K562 (cell line): ENCODE data around the gene RSPH1. TPM values are rescaled to one million over a fixed set of nuclear protein-coding genes. Genes with fewer than 3 reads are reported as not detected.

ENCODE experiments used
- CBX8 ChIP-seq: fragments of 200-600 bp; sonication (generic); IDR thresholded peaks from 2 replicates; pipeline ENCODE4 v1.6.1; 2012; ENCODE audit warnings: borderline replicate concordance, mixed run types, low read depth, mild to moderate bottlenecking, moderate library complexity, mixed read lengths, low read length, control low read depth, inconsistent platforms; ENCODE audit not compliant: poor library complexity, severe bottlenecking; ENCODE audit errors: extremely low read depth
- ETS2 ChIP-seq: IDR thresholded peaks from 2 replicates; pipeline ENCODE4 v1.6.1; 2016; ENCODE audit warnings: borderline replicate concordance, missing genetic modification characterization, mild to moderate bottlenecking, moderate library complexity, missing compliant biosample characterization; ENCODE audit not compliant: poor library complexity, severe bottlenecking
- HDAC8 ChIP-seq: fragments of 450-650 bp; IDR thresholded peaks from 2 replicates; pipeline ENCODE4 v1.6.1; 2016; ENCODE audit warnings: mild to moderate bottlenecking, missing genetic modification characterization, moderate library complexity, missing compliant biosample characterization
- ILF3 ChIP-seq: fragments of 450-650 bp; IDR thresholded peaks from 2 replicates; pipeline ENCODE4 v1.6.1; 2018; ENCODE audit warnings: antibody characterized with exemption, mild to moderate bottlenecking, moderate library complexity, borderline replicate concordance
- MAFF ChIP-seq: IDR thresholded peaks from 2 replicates; pipeline ENCODE4 v1.6.1; 2012; ENCODE audit warnings: low read length, improper control_type of control experiment
- MAFG ChIP-seq: fragments of 450-650 bp; conservative IDR thresholded peaks from 2 replicates; pipeline ENCODE4 v1.6.1; 2016; ENCODE audit warnings: missing genetic modification characterization, missing compliant biosample characterization
- MYBL2 ChIP-seq, 2 experiments: fragments of 450-650 bp in 1 of 2; sonication (generic) in 1 of 2; formaldehyde crosslinking in 1 of 2; IDR thresholded peaks; 2 replicates each; pipeline versions ENCODE4 v1.6.1 to v1.8.1; 2017 to 2022; ENCODE audit warnings: borderline replicate concordance in 1 of 2, inconsistent platforms in 1 of 2, low read depth in 1 of 2, mild to moderate bottlenecking in 1 of 2, missing genetic modification reagents in 1 of 2, moderate library complexity in 1 of 2
- POLR3A ChIP-seq: IDR thresholded peaks from 2 replicates; pipeline ENCODE4 v1.6.1; 2011; ENCODE audit warnings: borderline replicate concordance, mild to moderate bottlenecking, moderate library complexity; ENCODE audit not compliant: insufficient read length, insufficient read depth; ENCODE audit errors: extremely low read depth
- SAP30 ChIP-seq: fragments of 200-600 bp; sonication (generic); IDR thresholded peaks from 2 replicates; pipeline ENCODE4 v1.6.1; 2012; ENCODE audit warnings: borderline replicate concordance, low read depth, mild to moderate bottlenecking, moderate library complexity, low read length, control low read depth, inconsistent platforms; ENCODE audit not compliant: insufficient read depth, poor library complexity, severe bottlenecking
- SMARCE1 ChIP-seq: fragments of 450-650 bp; IDR thresholded peaks from 2 replicates; pipeline ENCODE4 v1.7.1; 2016; ENCODE audit warnings: mild to moderate bottlenecking
- XRCC5 ChIP-seq: fragments of 200-400 bp; formaldehyde crosslinking; IDR thresholded peaks from 2 replicates; pipeline ENCODE4 v1.6.1; 2017; ENCODE audit warnings: low read depth, mild to moderate bottlenecking, low read length
- ZFPM2 ChIP-seq: fragments of 250-450 bp; sonication (Bioruptor Pico); IDR thresholded peaks from 2 replicates; pipeline ENCODE4 v1.5.1; 2022; ENCODE audit warnings: mild to moderate bottlenecking
- ZNF23 ChIP-seq: fragments of 250-450 bp; sonication (Bioruptor Pico); IDR thresholded peaks from 2 replicates; pipeline ENCODE4 v1.4.0; 2020; ENCODE audit warnings: mild to moderate bottlenecking
- ZNF431 ChIP-seq: sonication (generic); formaldehyde crosslinking; IDR thresholded peaks from 2 replicates; pipeline ENCODE4 v1.8.0; 2022; ENCODE audit warnings: mild to moderate bottlenecking, missing genetic modification reagents
- ZNF644 ChIP-seq: fragments of 200-800 bp; sonication (Bioruptor generic); IDR thresholded peaks from 2 replicates; pipeline ENCODE4 v1.6.1; 2016; ENCODE audit warnings: low read depth, missing genetic modification characterization, missing compliant biosample characterization
- ZNF830 ChIP-seq: fragments of 250-450 bp; sonication (Bioruptor Pico); IDR thresholded peaks from 2 replicates; pipeline ENCODE4 v1.5.0; 2021; ENCODE audit warnings: mild to moderate bottlenecking
- polyA plus RNA-seq, 8 experiments: library from polyadenylated mRNA; depleted of rRNA in 4 of 8; stranded (reverse) in 5 of 8; unstranded in 3 of 8; fragments of >200 nt; fragmentation: Nextera tagmentation in 2 of 8; fragmentation: Illumina TruSeq in 1 of 8; extraction: Ambion mirVana in 2 of 8; extraction: Trizol in 1 of 8; gene quantifications; 2 replicates each; pipeline versions ENCODE4 v1.2.1 to v1.2.3, GENCODE V29; 2011 to 2014; ENCODE audit warnings: inconsistent platforms in 1 of 8, missing spikeins in 1 of 8
- total RNA-seq, 7 experiments: library from RNA; depleted of rRNA in 6 of 7; stranded (reverse); fragments of >200 nt in 6 of 7; fragmentation: Illumina TruSeq in 2 of 7; extraction: Trizol in 2 of 7; gene quantifications; 2 replicates each; pipeline versions ENCODE4 v1.2.1 to v1.2.3, GENCODE V29; 2011 to 2021; ENCODE audit warnings: low replicate concordance in 1 of 7
- TF ChIP-seq, protein P1 (sequence below): fragments of 250-450 bp; sonication (Bioruptor Pico); IDR thresholded peaks from 2 replicates; pipeline ENCODE4 v1.4.0; 2020; ENCODE audit warnings: mild to moderate bottlenecking, moderate library complexity
- TF ChIP-seq, protein P2 (sequence below): fragments of 450-650 bp; formaldehyde crosslinking; IDR thresholded peaks from 2 replicates; pipeline ENCODE4 v1.4.0; 2020; ENCODE audit warnings: mild to moderate bottlenecking, moderate library complexity
- TF ChIP-seq, protein P3 (sequence below): fragments of 450-650 bp; IDR thresholded peaks from 2 replicates; pipeline ENCODE4 v1.7.1; 2018; ENCODE audit warnings: mild to moderate bottlenecking, low read depth; ENCODE audit not compliant: partially characterized antibody

RSPH1 gene
- total and polyA plus RNA-seq, 9 of the 15 experiments (the other 6 are each of a cell fraction or from before 2014, with no cell fraction given) = 0.17 TPM; not detected in 8

DNA sequence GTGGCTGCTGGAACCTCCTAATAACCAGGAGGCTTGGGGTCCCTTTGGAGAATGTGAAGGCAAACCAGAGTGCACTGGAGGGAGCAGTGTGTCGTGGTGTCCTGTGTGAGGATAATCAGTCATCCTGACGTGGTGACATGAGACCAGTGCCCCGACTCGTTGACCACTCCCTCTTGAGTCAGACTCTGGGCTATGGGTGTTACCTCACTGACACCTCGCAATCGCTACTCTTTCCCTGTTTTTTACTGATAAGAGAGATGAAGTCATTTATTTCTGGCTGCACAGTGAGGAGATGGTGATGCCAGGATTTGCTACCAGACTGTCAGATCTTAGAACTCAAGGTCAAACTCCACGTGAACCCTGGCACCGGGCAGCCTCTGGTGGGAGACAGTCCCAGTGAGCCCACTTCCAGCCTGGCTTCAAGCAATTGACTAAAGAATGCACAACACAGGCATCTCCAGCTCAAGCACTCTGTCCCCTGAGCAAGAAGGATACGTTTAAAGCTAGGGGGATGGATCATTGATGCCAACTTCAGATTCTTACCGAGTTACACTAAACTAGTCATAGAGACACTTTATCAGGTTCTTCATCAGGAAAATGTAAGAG is 62.0 kb downstream of the RSPH1 start (continued):
- TF ChIP-seq, protein P1, sequence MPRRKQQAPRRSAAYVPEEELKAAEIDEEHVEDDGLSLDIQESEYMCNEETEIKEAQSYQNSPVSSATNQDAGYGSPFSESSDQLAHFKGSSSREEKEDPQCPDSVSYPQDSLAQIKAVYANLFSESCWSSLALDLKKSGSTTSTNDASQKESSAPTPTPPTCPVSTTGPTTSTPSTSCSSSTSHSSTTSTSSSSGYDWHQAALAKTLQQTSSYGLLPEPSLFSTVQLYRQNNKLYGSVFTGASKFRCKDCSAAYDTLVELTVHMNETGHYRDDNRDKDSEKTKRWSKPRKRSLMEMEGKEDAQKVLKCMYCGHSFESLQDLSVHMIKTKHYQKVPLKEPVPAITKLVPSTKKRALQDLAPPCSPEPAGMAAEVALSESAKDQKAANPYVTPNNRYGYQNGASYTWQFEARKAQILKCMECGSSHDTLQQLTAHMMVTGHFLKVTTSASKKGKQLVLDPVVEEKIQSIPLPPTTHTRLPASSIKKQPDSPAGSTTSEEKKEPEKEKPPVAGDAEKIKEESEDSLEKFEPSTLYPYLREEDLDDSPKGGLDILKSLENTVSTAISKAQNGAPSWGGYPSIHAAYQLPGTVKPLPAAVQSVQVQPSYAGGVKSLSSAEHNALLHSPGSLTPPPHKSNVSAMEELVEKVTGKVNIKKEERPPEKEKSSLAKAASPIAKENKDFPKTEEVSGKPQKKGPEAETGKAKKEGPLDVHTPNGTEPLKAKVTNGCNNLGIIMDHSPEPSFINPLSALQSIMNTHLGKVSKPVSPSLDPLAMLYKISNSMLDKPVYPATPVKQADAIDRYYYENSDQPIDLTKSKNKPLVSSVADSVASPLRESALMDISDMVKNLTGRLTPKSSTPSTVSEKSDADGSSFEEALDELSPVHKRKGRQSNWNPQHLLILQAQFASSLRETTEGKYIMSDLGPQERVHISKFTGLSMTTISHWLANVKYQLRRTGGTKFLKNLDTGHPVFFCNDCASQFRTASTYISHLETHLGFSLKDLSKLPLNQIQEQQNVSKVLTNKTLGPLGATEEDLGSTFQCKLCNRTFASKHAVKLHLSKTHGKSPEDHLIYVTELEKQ (CRISPR knock-in tag) = no peak
- no peak for TF ChIP-seq ZNF830 (CRISPR knock-in tag)
- TF ChIP-seq MAFG = no peak
- TF ChIP-seq POLR3A = no peak
- TF ChIP-seq ZNF23 (CRISPR knock-in tag) = no peak
- no peak for TF ChIP-seq MYBL2 (IDR thresholded peaks at IDR 0.05; ENCODE audit: low read depth)
- no peak for TF ChIP-seq MYBL2 (CRISPR knock-in tag; IDR thresholded peaks at IDR 0.05; ENCODE audit: borderline replicate concordance)
- TF ChIP-seq ETS2 (tag) = no peak
- TF ChIP-seq ILF3 = no peak
- no peak for TF ChIP-seq ZNF644 (tag)
- no peak for TF ChIP-seq HDAC8 (tag)
- TF ChIP-seq SAP30 = no peak
- TF ChIP-seq XRCC5 = no peak
- TF ChIP-seq CBX8 = no peak
- TF ChIP-seq, protein P2, sequence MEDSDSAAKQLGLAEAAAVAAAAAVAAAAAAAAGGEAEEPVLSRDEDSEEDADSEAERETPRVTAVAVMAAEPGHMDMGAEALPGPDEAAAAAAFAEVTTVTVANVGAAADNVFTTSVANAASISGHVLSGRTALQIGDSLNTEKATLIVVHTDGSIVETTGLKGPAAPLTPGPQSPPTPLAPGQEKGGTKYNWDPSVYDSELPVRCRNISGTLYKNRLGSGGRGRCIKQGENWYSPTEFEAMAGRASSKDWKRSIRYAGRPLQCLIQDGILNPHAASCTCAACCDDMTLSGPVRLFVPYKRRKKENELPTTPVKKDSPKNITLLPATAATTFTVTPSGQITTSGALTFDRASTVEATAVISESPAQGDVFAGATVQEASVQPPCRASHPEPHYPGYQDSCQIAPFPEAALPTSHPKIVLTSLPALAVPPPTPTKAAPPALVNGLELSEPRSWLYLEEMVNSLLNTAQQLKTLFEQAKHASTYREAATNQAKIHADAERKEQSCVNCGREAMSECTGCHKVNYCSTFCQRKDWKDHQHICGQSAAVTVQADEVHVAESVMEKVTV = no peak
- no peak for TF ChIP-seq ZNF431 (CRISPR knock-in tag)
- TF ChIP-seq ZFPM2 (CRISPR knock-in tag) = no peak
- TF ChIP-seq, protein P3, sequence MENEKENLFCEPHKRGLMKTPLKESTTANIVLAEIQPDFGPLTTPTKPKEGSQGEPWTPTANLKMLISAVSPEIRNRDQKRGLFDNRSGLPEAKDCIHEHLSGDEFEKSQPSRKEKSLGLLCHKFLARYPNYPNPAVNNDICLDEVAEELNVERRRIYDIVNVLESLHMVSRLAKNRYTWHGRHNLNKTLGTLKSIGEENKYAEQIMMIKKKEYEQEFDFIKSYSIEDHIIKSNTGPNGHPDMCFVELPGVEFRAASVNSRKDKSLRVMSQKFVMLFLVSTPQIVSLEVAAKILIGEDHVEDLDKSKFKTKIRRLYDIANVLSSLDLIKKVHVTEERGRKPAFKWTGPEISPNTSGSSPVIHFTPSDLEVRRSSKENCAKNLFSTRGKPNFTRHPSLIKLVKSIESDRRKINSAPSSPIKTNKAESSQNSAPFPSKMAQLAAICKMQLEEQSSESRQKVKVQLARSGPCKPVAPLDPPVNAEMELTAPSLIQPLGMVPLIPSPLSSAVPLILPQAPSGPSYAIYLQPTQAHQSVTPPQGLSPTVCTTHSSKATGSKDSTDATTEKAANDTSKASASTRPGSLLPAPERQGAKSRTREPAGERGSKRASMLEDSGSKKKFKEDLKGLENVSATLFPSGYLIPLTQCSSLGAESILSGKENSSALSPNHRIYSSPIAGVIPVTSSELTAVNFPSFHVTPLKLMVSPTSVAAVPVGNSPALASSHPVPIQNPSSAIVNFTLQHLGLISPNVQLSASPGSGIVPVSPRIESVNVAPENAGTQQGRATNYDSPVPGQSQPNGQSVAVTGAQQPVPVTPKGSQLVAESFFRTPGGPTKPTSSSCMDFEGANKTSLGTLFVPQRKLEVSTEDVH = no peak
- peak; percentile 94 for TF ChIP-seq SMARCE1
- TF ChIP-seq MAFF = no peak
